ENCODE results near the gene METTL8.
A peak's percentile ranks its signal among the peaks of the same experiment; 100 is the strongest.

METTL8 gene

GRCh38 chr2:171411791-171412483, 21.9 kb downstream of the METTL8 start:
- TF ChIP-seq, protein P1, sequence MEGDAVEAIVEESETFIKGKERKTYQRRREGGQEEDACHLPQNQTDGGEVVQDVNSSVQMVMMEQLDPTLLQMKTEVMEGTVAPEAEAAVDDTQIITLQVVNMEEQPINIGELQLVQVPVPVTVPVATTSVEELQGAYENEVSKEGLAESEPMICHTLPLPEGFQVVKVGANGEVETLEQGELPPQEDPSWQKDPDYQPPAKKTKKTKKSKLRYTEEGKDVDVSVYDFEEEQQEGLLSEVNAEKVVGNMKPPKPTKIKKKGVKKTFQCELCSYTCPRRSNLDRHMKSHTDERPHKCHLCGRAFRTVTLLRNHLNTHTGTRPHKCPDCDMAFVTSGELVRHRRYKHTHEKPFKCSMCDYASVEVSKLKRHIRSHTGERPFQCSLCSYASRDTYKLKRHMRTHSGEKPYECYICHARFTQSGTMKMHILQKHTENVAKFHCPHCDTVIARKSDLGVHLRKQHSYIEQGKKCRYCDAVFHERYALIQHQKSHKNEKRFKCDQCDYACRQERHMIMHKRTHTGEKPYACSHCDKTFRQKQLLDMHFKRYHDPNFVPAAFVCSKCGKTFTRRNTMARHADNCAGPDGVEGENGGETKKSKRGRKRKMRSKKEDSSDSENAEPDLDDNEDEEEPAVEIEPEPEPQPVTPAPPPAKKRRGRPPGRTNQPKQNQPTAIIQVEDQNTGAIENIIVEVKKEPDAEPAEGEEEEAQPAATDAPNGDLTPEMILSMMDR (conservative IDR thresholded peaks at IDR 0.05) = no peak
- TF ChIP-seq ZFX (IDR thresholded peaks at IDR 0.05) = no peak
- peak overlapping the region; percentile 49; the same call in 1 of the 2 replicates for H3K27ac ChIP-seq

DNA sequence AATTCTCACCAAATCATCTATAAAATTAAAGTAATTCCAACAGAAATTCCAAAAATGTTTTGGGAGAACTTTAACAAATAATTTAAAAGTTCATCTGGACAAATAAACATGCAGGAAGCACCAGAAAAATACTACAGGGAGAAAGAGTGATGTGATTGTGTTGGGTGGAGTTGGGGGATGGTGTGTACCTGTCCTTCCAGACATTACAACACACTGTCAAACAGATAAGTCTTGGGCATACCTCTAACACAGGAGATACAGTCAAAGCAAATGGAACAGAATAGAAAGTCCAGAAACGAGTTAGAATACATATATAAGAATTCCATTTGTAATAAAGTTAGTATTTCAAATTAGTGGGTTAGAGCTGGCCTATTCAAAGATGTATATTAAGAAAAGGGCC, 22.6 kb downstream of the METTL8 start:
- H3K27ac ChIP-seq = no peak overlapping the region
- no peak for TF ChIP-seq ZFX (IDR thresholded peaks at IDR 0.05)
- TF ChIP-seq, protein P1 (conservative IDR thresholded peaks at IDR 0.05) = no peak

DNA sequence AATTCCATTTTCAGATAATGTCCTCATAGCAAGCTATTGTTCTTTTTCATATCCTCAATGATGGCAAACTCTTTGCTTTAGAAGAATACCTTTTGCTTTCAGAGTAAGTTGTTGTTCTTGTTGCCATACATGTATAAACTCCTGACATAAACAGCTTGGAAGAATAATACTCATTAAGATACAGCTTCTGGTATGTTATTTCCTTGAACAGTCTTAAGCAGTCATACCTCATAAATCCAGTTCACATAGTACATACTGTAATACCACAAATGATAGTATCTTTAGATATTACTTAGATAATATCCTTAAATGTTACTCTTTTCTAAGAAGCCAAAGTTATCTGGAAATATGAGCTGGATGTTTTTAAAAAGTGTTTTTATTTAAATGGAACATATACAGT, 23.2 kb downstream of the METTL8 start:
- TF ChIP-seq, protein P1 (conservative IDR thresholded peaks at IDR 0.05) = no peak
- no peak for TF ChIP-seq ZFX (IDR thresholded peaks at IDR 0.05)
- H3K27ac ChIP-seq = no peak overlapping the region

- H3K27ac ChIP-seq = peak overlapping the region; percentile 81
- TF ChIP-seq, protein P1 (conservative IDR thresholded peaks at IDR 0.05) = no peak
- TF ChIP-seq ZFX (IDR thresholded peaks at IDR 0.05) = no peak
Observed at GRCh38 chr2:171410101-171410500, 23.7 kb downstream of the METTL8 start.

DNA sequence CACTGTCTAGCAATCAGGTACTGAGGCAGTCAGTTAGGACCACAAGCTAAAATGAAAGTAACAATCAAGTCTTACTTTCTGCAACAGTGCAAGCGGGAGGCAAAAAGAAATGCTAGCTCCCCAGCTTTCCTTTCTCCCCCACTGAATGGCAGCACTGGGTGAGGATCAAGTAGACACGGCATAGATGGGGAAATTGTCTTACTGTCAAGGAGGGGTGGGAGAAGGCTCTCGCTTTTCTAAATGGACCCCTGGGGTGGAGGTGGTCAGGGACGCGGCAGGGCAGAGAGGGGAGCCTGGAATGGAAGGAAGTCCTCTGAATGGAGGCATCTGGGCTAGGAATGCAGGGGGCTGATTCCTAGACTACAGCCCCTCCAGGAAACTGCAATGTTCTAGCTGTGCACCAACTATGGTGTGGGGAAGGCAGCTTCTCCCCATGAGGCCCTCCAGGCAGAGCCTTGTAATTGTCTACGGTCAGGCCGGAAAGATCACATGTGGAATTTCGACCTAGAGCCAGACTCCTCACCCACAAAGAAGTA, 24.3 kb downstream of the METTL8 start:
- TF ChIP-seq ZFX (IDR thresholded peaks at IDR 0.05) = no peak
- TF ChIP-seq, protein P1 (conservative IDR thresholded peaks at IDR 0.05) = no peak
- H3K27ac ChIP-seq = peak overlapping the region; percentile 81

DNA sequence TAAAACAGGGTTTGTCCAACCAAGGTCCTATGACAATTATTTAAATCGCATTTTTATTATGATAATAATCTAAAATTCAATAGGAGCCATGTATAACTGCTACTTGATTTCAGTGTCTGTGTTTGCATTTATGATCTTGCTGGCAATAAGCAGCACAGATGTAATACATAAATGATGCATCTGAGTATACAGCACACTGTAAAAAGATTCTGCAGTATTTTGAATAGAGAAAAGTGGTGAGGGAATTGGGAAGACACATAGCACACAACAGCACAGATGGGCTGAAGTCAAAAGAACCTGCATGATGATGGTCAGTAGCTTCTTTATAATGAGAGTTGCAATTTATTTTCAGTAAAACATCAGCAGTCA, 26.1 kb downstream of the METTL8 start:
- H3K27ac ChIP-seq = no peak overlapping the region
- TF ChIP-seq, protein P1 (conservative IDR thresholded peaks at IDR 0.05) = no peak
- TF ChIP-seq ZFX (IDR thresholded peaks at IDR 0.05) = no peak

- TF ChIP-seq, protein P1 (conservative IDR thresholded peaks at IDR 0.05) = no peak
- no peak for TF ChIP-seq ZFX (IDR thresholded peaks at IDR 0.05)
- no peak overlapping the region for H3K27ac ChIP-seq
Observed at GRCh38 chr2:171407030-171407675, 26.6 kb downstream of the METTL8 start.
